Choroid plexus epithelial cell (primary cell): ENCODE results near the gene LMOD2.

Experiments
- DNase-seq: peaks from one replicate; pipeline ENCODE4 v3.0.0-alpha.2; 2010; ENCODE audit warnings: low read depth
- H3K4me3 ChIP-seq: 2 replicates; pipeline ENCODE4 v1.5.1; 2011; ENCODE audit warnings: low read depth, mild to moderate bottlenecking, control low read depth, low read length, moderate library complexity
- CTCF ChIP-seq: conservative IDR thresholded peaks from 2 replicates; pipeline ENCODE4 v1.5.1; 2011; ENCODE audit warnings: low read depth, mild to moderate bottlenecking, control low read depth, inconsistent platforms, low read length, moderate library complexity

The LMOD2 gene

GRCh38 chr7:123660514-123661354 lies 5.1 kb downstream of the LMOD2 start:
- H3K4me3 ChIP-seq: no peak overlapping the region
- TF ChIP-seq CTCF: no peak
- no peak for DNase-seq

DNA sequence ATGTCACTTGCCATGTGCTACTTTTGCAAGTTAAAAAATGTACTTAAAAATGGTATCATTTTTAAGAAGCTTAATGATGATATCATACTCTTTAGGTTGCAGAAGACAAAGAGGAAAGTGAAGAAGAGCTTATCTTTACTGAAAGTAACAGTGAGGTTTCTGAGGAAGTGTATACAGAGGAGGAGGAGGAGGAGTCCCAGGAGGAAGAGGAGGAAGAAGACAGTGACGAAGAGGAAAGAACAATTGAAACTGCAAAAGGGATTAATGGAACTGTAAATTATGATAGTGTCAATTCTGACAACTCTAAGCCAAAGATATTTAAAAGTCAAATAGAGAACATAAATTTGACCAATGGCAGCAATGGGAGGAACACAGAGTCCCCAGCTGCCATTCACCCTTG lies 6.1 kb downstream of the LMOD2 start:
- no peak for TF ChIP-seq CTCF
- DNase-seq: no peak
- no peak overlapping the region for H3K4me3 ChIP-seq

GRCh38 chr7:123662293-123662692 lies 6.6 kb downstream of the LMOD2 start:
- no peak for TF ChIP-seq CTCF
- H3K4me3 ChIP-seq: no peak overlapping the region
- DNase-seq: no peak

GRCh38 chr7:123662755-123663154 lies 7.1 kb downstream of the LMOD2 start:
- no peak for DNase-seq
- H3K4me3 ChIP-seq: no peak overlapping the region
- TF ChIP-seq CTCF: no peak

DNA sequence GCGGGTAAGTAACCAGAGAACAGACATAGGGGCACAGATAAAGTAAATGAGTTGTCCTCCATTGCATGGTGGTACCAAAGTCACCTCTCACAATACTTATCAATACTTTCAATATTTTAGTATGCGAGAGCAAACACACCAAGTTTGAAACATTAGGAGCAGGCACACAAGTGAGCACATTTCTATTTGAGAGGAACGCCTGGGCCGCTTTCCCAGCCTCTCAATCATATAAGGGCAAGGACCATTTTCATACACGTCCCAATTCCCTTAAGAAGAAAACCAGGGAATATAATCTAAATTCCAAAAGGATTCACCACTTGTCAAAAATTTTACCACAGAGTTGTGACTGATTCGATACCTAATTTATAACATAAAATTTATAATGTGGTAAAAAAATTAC lies 7.5 kb downstream of the LMOD2 start:
- TF ChIP-seq CTCF: no peak
- no peak overlapping the region for H3K4me3 ChIP-seq
- no peak for DNase-seq

DNA sequence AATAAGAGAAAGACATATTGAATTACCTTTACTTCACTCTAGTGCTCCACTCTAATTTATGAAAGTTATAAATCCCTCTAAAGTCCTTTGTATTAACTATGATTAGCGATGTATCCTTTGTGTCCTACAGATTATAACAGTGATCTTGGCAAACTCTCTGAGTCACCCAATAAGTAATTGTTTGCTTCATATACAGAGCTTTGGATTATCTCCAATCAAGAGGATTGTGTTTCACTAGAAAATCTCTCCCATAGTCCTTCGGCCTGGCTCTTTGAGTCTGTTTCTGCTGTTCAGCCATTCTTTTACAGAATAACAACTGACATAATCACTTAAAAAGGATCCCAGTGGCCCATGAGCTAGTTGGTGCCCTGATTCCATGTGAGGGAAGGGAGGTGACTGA lies 9.5 kb downstream of the LMOD2 start:
- no peak for TF ChIP-seq CTCF
- H3K4me3 ChIP-seq: no peak overlapping the region
- peak; percentile 26 for DNase-seq

DNA sequence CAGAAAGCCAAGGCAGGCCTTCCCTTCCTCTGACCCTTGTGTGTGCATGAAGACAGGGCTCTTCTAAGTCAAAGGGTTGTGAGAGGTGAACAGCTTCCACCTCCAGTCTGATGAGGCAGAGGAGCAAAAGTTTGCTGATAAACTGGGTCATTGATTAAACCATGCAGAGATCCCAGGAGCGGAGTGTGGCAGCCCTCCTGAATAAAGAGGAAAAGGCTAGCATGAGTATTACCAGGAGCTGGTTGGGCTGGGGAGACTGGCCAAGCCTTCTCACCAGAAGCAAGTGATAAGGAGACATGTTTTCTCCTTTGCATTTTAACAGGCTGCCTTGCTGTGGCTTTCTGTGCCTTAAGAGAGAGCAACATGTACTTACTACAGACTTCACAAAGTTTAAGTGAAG lies 10.2 kb downstream of the LMOD2 start:
- H3K4me3 ChIP-seq: no peak overlapping the region
- no peak for TF ChIP-seq CTCF
- DNase-seq: no peak
